Psoas muscle (tissue), 8 donors: Measurements from ENCODE around the gene GPC6. TPM values are rescaled to one million over a fixed set of nuclear protein-coding genes. Genes with fewer than 3 reads are reported as not detected.

Experiments
- ATAC-seq, 4 donors: fragments of 200-7000 bp; cut with Tn5 transposase; one replicate each; pipeline ENCODE4 v1.9.1; 2020; ENCODE audit warnings: moderate library complexity in 3 of 4, mild to moderate bottlenecking in 2 of 4
- DNase-seq, 2 donors: peaks; one replicate each; pipeline ENCODE4 v3.0.0-alpha.2; 2020
- H3K27ac ChIP-seq: fragments of 200-600 bp; one replicate; pipeline ENCODE4 v1.8.0; 2022
- H3K27me3 ChIP-seq, 3 donors: fragments of 200-600 bp in 1 of 3; one replicate each; pipeline versions ENCODE4 v1.6.1 to v1.8.0; 2013 to 2022; ENCODE audit warnings: low read length in 2 of 3, mild to moderate bottlenecking in 2 of 3, moderate library complexity in 1 of 3; ENCODE audit not compliant: insufficient read depth in 3 of 3
- H3K36me3 ChIP-seq, 2 donors: fragments of 200-600 bp in 1 of 2; one replicate each; pipeline versions ENCODE4 v1.6.1 to v1.8.0; 2013 to 2022; ENCODE audit warnings: low read depth in 1 of 2, mild to moderate bottlenecking in 1 of 2, moderate library complexity in 1 of 2; ENCODE audit not compliant: insufficient read depth in 1 of 2
- H3K4me1 ChIP-seq: fragments of 200-600 bp; one replicate; pipeline ENCODE4 v1.8.0; 2022
- H3K4me3 ChIP-seq: fragments of 200-600 bp; one replicate; pipeline ENCODE4 v1.8.0; 2022; ENCODE audit warnings: mild to moderate bottlenecking
- H3K9me3 ChIP-seq: fragments of 200-600 bp; one replicate; pipeline ENCODE4 v1.8.0; 2022
- WGBS, 3 donors: extraction: QIAGEN DNeasy Blood & Tissue Kit; methylation state at CpG; one replicate each; pipeline versions ENCODE4 v1.1.6 to v1.1.7; 2013; 5-methylcytosine and 5-hydroxymethylcytosine counted together
- intact Hi-C, 2 donors: fragments of 100-400 bp; cut with DNase I; formaldehyde crosslinking; loops; one replicate each; pipeline versions ENCODE4 v1.11.0 to v1.14.2; 2022
- polyA plus RNA-seq, 3 donors: library from polyadenylated mRNA; stranded (reverse); fragments of 200-250 nt; gene quantifications; one replicate each; pipeline ENCODE4 v1.2.3, GENCODE V29; 2013
- total RNA-seq, 4 donors: library from RNA; stranded (reverse); fragmentation: NEBNext Ultra II Directional in 2 of 4; extraction: Animal tissue kit (Norgen Biotek cat#: 25700) in 2 of 4; gene quantifications; one replicate each; pipeline versions ENCODE4 v1.2.1 to v1.2.4, GENCODE V29; 2021 to 2023
- TF ChIP-seq, protein P1 (sequence below): fragments of 200-600 bp; IDR thresholded peaks from one replicate; pipeline ENCODE4 v1.8.0; 2022; ENCODE audit warnings: antibody characterized with exemption
- donor health status: healthy with polysubstance abuse.
- donor health status: DM: no; HTN: no; CAD: no; lungs with moderate emphysema.
- donor health status: Bipolar disorder and iron deficiency.
- donor health status: healthy.
- donor health status: DM: yes; HTN: yes; CAD: no.
- donor health status: DM: no; HTN: no; CAD: no.
- donor health status: DM: no; HTN: no; CAD: no.
- donor health status: DM: yes; HTN: yes; CAD: no.

The GPC6 gene
- total and polyA plus RNA-seq, 7 donors = 0.07 to 3.7 (median 0.57) TPM

DNA sequence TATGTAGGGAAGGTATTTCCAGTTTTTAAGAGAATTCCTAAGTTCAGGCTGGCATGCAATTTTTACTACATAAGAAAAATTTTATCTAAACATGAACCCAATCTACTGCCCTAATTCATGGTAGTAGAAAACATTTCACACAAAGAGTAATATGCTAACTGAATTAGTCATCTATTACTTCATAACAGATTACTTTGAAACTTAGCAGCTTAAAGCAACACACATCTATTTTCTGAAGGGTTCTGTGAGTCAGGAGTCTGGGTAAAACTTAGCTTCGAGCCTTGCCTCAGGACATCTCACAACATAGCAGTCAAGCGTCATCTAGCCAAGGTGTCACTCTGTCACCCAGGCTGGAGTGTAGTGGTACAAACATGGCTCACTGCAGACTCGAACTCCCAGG, 715.4 kb downstream of the GPC6 start:
- Histone ChIP-seq H3K36me3 (no peaks in the 10 kb centered on the region), H3K27me3 (no peaks in the 10 kb centered on the region), H3K4me3 (no peak overlapping the region), H3K4me1 (no peaks in the 10 kb centered on the region), H3K9me3 (no peaks in the 10 kb centered on the region), H3K27ac (no peak overlapping the region)
- TF ChIP-seq, protein P1, sequence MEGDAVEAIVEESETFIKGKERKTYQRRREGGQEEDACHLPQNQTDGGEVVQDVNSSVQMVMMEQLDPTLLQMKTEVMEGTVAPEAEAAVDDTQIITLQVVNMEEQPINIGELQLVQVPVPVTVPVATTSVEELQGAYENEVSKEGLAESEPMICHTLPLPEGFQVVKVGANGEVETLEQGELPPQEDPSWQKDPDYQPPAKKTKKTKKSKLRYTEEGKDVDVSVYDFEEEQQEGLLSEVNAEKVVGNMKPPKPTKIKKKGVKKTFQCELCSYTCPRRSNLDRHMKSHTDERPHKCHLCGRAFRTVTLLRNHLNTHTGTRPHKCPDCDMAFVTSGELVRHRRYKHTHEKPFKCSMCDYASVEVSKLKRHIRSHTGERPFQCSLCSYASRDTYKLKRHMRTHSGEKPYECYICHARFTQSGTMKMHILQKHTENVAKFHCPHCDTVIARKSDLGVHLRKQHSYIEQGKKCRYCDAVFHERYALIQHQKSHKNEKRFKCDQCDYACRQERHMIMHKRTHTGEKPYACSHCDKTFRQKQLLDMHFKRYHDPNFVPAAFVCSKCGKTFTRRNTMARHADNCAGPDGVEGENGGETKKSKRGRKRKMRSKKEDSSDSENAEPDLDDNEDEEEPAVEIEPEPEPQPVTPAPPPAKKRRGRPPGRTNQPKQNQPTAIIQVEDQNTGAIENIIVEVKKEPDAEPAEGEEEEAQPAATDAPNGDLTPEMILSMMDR = no peak
- DNase-seq (no peak), ATAC-seq (no peak)
- WGBS, 3 donors = 87 to 94% (median 89%) methylated on average over 3 of the region's 3 CpGs
- intact Hi-C loops = no loop called here

DNA sequence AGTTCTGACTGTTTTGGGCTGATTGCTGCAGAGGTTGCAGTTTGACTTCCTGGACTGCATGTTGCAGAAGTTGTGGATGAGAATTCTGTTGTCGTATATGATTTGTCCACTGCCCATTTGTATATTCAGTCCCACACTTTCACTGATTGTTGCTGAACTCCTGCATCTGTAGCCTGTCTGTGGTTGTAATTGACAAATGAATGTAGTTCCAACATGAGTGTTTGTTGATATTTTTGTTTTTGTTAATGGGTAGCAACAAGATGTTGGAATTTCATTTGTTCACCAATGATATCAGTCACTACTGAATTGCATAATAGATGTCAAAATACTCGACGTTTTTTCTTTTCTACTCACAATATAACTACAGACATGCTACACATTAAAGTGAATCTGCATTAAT, 719.0 kb downstream of the GPC6 start:
- TF ChIP-seq, protein P1 = no peak
- Histone ChIP-seq H3K27ac (no peak overlapping the region), H3K36me3 (no peaks in the 10 kb centered on the region), H3K4me3 (no peak overlapping the region), H3K27me3 (no peaks in the 10 kb centered on the region), H3K4me1 (no peaks in the 10 kb centered on the region), H3K9me3 (no peaks in the 10 kb centered on the region)
- no peak for DNase-seq
- ATAC-seq = no peak
- 81 to 85% (median 85%) methylated on average over 3 of the region's 3 CpGs for WGBS, 3 donors
- intact Hi-C loops = no loop called here

GRCh38 chr13:93946994-93947393, 720.4 kb downstream of the GPC6 start:
- Histone ChIP-seq H3K4me3 (no peak overlapping the region), H3K27ac (no peak overlapping the region), H3K27me3 (no peaks in the 10 kb centered on the region), H3K4me1 (no peaks in the 10 kb centered on the region), H3K9me3 (no peaks in the 10 kb centered on the region), H3K36me3 (no peaks in the 10 kb centered on the region)
- TF ChIP-seq, protein P1 = no peak
- intact Hi-C loops = no loop called here
- 82 to 94% (median 82%) methylated on average over 3 of the region's 3 CpGs for WGBS, 3 donors
- no peak for DNase-seq
- no peak for ATAC-seq

DNA sequence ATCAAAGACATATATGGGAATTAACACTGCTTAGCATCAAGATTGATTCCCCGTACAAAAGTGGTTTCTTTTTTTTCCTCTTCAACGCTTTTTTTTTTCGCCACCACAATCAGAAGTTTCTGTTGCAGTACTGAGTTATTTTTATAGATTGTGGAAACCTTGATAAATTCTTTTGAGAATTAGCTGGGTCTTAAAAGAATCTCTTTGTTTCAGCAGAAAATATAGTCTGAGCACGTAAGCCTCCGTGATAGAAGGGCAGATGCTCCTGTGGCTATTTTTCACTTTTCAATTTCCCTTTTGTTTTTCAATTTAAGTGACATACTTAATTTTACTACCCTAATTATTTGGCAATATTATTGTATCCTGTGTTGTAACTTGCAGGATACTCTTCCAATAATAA, 721.0 kb downstream of the GPC6 start:
- TF ChIP-seq, protein P1 = no peak
- no peaks in the 10 kb centered on the region for H3K4me1 ChIP-seq
- 80 to 83% (median 81%) methylated on average over 5 of the region's 5 CpGs for WGBS, 3 donors
- intact Hi-C loops = no loop called here
- no peak for ATAC-seq
- DNase-seq = no peak
- no peak overlapping the region for H3K27ac ChIP-seq
- H3K9me3 ChIP-seq = no peaks in the 10 kb centered on the region
- H3K36me3 ChIP-seq = no peaks in the 10 kb centered on the region
- H3K27me3 ChIP-seq = no peaks in the 10 kb centered on the region
- no peak overlapping the region for H3K4me3 ChIP-seq

DNA sequence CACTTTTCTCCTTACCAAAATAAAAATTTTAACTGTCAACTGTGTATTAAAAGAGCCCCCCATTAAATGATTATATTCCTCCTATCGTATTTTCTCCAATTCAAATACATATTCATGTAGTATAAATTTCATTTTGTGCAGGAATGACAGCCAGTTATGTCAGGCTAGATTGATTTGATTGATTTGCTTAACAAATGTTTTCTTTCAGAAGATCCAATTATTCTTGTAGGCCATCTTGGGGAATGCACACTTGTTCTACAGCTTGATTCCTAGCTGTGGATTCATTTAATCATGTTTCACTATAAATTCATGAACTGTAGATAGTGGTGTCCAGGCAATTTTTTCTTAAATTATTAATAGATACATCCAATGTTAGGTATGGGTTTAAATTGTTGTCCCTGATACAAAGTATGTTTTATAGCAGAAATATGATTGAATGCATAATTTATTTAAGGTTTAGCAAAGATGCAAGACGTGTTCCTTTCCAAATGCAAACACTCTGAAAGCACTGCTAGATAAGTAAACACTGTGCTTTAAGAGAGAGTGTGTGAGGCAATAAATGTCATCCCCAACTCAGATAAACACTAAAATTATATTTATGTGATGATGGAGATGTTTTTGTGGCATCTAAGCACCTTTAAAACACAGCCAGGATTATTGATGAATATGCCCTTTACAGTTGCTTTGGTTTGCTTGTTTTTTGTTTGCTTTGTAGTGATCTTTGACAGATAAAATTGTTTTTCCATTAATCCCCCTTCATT, 721.7 kb downstream of the GPC6 start:
- intact Hi-C loops = no loop called here
- DNase-seq (no peak), ATAC-seq (no peak)
- no peaks in the 10 kb centered on the region for H3K27me3 ChIP-seq
- TF ChIP-seq, protein P1 = no peak
- no peaks in the 10 kb centered on the region for H3K9me3 ChIP-seq
- 82 to 88% (median 85%) methylated on average over 2 of the region's 2 CpGs for WGBS, 3 donors
- no peaks in the 10 kb centered on the region for H3K36me3 ChIP-seq
- no peak overlapping the region for H3K27ac ChIP-seq
- H3K4me1 ChIP-seq = no peaks in the 10 kb centered on the region
- H3K4me3 ChIP-seq = no peak overlapping the region
